GM23338 (cell line): ENCODE data around the gene ERAP2. TPM values are rescaled to one million over a fixed set of nuclear protein-coding genes. Genes with fewer than 3 reads are reported as not detected.

ENCODE experiments used
- ATAC-seq: fragments of 200-7000 bp; cut with Tn5 transposase; 3 replicates; pipeline ENCODE4 v1.9.1; 2020
- DNase-seq: peaks from one replicate; pipeline ENCODE4 v3.0.0-alpha.2; 2015; ENCODE audit warnings: low spot score
- H2AFZ ChIP-seq: fragments of 200-600 bp; sonication (generic); 2 replicates; pipeline ENCODE4 v1.8.0; 2016; ENCODE audit warnings: antibody characterized with exemption, mild to moderate bottlenecking, moderate library complexity
- H3F3A ChIP-seq: fragments of 200-600 bp; sonication (generic); replicated peaks from 2 replicates; pipeline ENCODE4 v1.8.0; 2017; ENCODE audit warnings: antibody characterized with exemption, mixed run types, low read depth
- H3K27ac ChIP-seq: fragments of 200-600 bp; sonication (generic); 2 replicates; pipeline ENCODE4 v1.6.1; 2016; ENCODE audit warnings: low read depth
- H3K27me3 ChIP-seq: fragments of 200-600 bp; sonication (generic); 2 replicates; pipeline ENCODE4 v1.8.0; 2016; ENCODE audit warnings: mild to moderate bottlenecking, mixed run types, moderate library complexity; ENCODE audit not compliant: insufficient read depth
- H3K36me3 ChIP-seq: fragments of 200-600 bp; sonication (generic); 2 replicates; pipeline ENCODE4 v1.8.0; 2016; ENCODE audit warnings: mild to moderate bottlenecking; ENCODE audit not compliant: insufficient read depth
- H3K4me1 ChIP-seq: fragments of 200-600 bp; sonication (generic); 2 replicates; pipeline ENCODE4 v1.8.0; 2016; ENCODE audit warnings: mild to moderate bottlenecking, moderate library complexity; ENCODE audit not compliant: insufficient read depth
- H3K4me2 ChIP-seq: fragments of 200-600 bp; sonication (generic); 2 replicates; pipeline ENCODE4 v1.7.1; 2017; ENCODE audit warnings: mixed run types
- H3K4me3 ChIP-seq: fragments of 200-600 bp; sonication (generic); 2 replicates; pipeline ENCODE4 v1.6.1; 2016; ENCODE audit warnings: mixed run types
- H3K79me2 ChIP-seq: fragments of 200-600 bp; sonication (generic); replicated peaks from 2 replicates; pipeline ENCODE4 v1.8.0; 2017; ENCODE audit warnings: mild to moderate bottlenecking; ENCODE audit not compliant: insufficient read depth
- H3K9me2 ChIP-seq: fragments of 200-600 bp; sonication (generic); 2 replicates; pipeline ENCODE4 v1.8.0; 2017; ENCODE audit not compliant: insufficient read depth
- H4K20me1 ChIP-seq: fragments of 200-600 bp; sonication (generic); replicated peaks from 2 replicates; pipeline ENCODE4 v1.8.0; 2017; ENCODE audit warnings: mild to moderate bottlenecking; ENCODE audit not compliant: insufficient read depth
- H3K27ac Mint-ChIP-seq: 2 replicates; pipeline ENCODE4 v1.8.0; 2020; ENCODE audit warnings: inconsistent platforms, mild to moderate bottlenecking, moderate library complexity, mixed read lengths
- H3K27me3 Mint-ChIP-seq: 3 replicates; pipeline ENCODE4 v1.8.0; 2022; ENCODE audit warnings: low read depth, mild to moderate bottlenecking, moderate library complexity, mixed read lengths, inconsistent platforms; ENCODE audit not compliant: insufficient read depth, poor library complexity
- H3K36me3 Mint-ChIP-seq: 3 replicates; pipeline ENCODE4 v1.8.0; 2021; ENCODE audit warnings: low read depth, mild to moderate bottlenecking, inconsistent platforms, moderate library complexity, mixed read lengths
- H3K4me1 Mint-ChIP-seq: 3 replicates; pipeline ENCODE4 v1.8.0; 2020; ENCODE audit warnings: mild to moderate bottlenecking, inconsistent platforms, mixed read lengths
- H3K4me3 Mint-ChIP-seq: 3 replicates; pipeline ENCODE4 v1.8.0; 2021; ENCODE audit warnings: moderate library complexity, mild to moderate bottlenecking, inconsistent platforms, mixed read lengths
- H3K9me3 Mint-ChIP-seq: 3 replicates; pipeline ENCODE4 v1.8.0; 2020; ENCODE audit warnings: moderate library complexity, mild to moderate bottlenecking, inconsistent platforms, mixed read lengths
- EZH2 ChIP-seq: fragments of 200-600 bp; sonication (generic); IDR thresholded peaks from one replicate; pipeline ENCODE4 v1.8.0; 2017; ENCODE audit warnings: antibody characterized with exemption, mild to moderate bottlenecking, low read depth; ENCODE audit not compliant: unreplicated experiment
- EZH2phosphoT487 ChIP-seq: fragments of 200-600 bp; sonication (generic); IDR thresholded peaks from one replicate; pipeline ENCODE4 v1.8.1; 2018; ENCODE audit warnings: antibody characterized with exemption; ENCODE audit not compliant: unreplicated experiment
- polyA plus RNA-seq: library from polyadenylated mRNA; unstranded; fragments of >200 nt; fragmentation: Nextera tagmentation; extraction: Ambion mirVana; gene quantifications from 2 replicates; pipeline ENCODE4 v1.2.1, GENCODE V29; 2016
- total RNA-seq: library from RNA; depleted of rRNA; stranded (reverse); fragments of >200 nt; shearing (Covaris generic); gene quantifications from 2 replicates; pipeline ENCODE4 v1.2.3, GENCODE V29; 2014
- TF ChIP-seq, protein P1 (sequence below): IDR thresholded peaks from 2 replicates; pipeline ENCODE4 v1.6.1; 2016; ENCODE audit warnings: antibody characterized with exemption
- TF ChIP-seq, protein P2 (sequence below): fragments of 250-450 bp; sonication (Bioruptor Pico); IDR thresholded peaks from 2 replicates; pipeline ENCODE4 v1.5.0; 2020; ENCODE audit warnings: mild to moderate bottlenecking, moderate library complexity

The ERAP2 gene
- total and polyA plus RNA-seq, 2 experiments from 2014 or later: 0.73 TPM; not detected in 1

DNA sequence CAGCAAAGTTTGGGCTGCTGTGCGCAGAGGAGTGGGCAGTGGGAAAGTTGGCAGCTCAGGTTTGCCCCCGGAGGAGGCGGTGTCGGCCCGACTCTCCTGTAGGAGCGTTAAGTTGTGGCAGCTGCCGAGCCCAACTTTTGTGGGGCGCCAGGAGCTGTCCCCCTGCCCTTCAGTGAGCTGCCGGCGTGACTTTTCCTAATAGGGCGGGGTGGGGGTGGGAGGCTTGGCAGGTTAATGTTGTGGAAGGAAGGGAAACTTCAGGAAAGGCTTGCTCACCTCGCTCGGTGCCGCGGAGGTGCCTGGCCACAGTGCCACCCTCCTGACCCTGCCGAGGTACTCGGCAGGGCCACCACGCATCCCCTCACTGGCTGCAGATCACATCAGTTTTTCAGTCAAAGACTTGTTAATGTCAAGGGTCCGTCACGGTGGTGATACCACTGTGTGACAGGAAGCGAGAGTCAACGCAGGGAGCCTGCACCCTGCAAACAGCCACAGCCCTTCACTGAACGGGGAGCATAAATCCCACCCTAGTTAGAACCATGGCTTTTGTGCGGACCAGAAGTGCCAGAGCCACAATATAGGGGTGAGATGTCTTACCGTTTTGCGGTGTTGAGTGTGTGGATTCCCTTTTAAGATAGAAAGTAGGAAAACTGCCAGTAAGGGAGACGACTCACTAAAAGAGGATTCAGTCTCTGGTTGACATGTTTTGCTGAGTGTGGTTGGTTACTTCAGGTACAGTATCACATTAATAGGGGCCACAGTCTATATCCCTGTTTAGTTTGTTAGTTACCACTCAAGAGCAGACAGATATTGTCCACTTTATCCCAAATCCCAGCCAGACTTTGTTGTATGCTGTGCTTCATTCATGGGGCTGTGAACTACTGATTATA, 60.4 kb downstream of the ERAP2 start:
- Histone ChIP-seq H3K9me2 (no peaks in the 10 kb centered on the region), H3K4me3 (peak overlapping the region; percentile 84), H3K79me2 (peaks cover 7% of the 10 kb centered on the region), H4K20me1 (no peaks in the 10 kb centered on the region), H3K27me3 (peaks cover 23% of the 10 kb centered on the region), H3K36me3 (no peaks in the 10 kb centered on the region), H3K4me2 (peak overlapping the region; percentile 94), H3K27ac (no peak overlapping the region), H2AFZ (peak overlapping the region; percentile 78), H3K4me1 (peaks cover 19% of the 10 kb centered on the region; the same call in 1 of the 2 replicates), H3F3A (peaks cover 6% of the 10 kb centered on the region)
- H3K9me3 Mint-ChIP-seq: no peaks in the 10 kb centered on the region
- no peaks in the 10 kb centered on the region; the same call in 2 of the 3 replicates for H3K36me3 Mint-ChIP-seq
- ATAC-seq (peak; percentile 16), DNase-seq (peak; percentile 53)
- H3K4me3 Mint-ChIP-seq: peak overlapping the region; percentile 88
- H3K27me3 Mint-ChIP-seq: peaks cover 19% of the 10 kb centered on the region
- H3K4me1 Mint-ChIP-seq: peaks cover 23% of the 10 kb centered on the region
- TF ChIP-seq EZH2 (no peak), EZH2phosphoT487 (no peak)
- TF ChIP-seq, protein P1, sequence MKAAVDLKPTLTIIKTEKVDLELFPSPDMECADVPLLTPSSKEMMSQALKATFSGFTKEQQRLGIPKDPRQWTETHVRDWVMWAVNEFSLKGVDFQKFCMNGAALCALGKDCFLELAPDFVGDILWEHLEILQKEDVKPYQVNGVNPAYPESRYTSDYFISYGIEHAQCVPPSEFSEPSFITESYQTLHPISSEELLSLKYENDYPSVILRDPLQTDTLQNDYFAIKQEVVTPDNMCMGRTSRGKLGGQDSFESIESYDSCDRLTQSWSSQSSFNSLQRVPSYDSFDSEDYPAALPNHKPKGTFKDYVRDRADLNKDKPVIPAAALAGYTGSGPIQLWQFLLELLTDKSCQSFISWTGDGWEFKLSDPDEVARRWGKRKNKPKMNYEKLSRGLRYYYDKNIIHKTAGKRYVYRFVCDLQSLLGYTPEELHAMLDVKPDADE: no peak
- TF ChIP-seq, protein P2, sequence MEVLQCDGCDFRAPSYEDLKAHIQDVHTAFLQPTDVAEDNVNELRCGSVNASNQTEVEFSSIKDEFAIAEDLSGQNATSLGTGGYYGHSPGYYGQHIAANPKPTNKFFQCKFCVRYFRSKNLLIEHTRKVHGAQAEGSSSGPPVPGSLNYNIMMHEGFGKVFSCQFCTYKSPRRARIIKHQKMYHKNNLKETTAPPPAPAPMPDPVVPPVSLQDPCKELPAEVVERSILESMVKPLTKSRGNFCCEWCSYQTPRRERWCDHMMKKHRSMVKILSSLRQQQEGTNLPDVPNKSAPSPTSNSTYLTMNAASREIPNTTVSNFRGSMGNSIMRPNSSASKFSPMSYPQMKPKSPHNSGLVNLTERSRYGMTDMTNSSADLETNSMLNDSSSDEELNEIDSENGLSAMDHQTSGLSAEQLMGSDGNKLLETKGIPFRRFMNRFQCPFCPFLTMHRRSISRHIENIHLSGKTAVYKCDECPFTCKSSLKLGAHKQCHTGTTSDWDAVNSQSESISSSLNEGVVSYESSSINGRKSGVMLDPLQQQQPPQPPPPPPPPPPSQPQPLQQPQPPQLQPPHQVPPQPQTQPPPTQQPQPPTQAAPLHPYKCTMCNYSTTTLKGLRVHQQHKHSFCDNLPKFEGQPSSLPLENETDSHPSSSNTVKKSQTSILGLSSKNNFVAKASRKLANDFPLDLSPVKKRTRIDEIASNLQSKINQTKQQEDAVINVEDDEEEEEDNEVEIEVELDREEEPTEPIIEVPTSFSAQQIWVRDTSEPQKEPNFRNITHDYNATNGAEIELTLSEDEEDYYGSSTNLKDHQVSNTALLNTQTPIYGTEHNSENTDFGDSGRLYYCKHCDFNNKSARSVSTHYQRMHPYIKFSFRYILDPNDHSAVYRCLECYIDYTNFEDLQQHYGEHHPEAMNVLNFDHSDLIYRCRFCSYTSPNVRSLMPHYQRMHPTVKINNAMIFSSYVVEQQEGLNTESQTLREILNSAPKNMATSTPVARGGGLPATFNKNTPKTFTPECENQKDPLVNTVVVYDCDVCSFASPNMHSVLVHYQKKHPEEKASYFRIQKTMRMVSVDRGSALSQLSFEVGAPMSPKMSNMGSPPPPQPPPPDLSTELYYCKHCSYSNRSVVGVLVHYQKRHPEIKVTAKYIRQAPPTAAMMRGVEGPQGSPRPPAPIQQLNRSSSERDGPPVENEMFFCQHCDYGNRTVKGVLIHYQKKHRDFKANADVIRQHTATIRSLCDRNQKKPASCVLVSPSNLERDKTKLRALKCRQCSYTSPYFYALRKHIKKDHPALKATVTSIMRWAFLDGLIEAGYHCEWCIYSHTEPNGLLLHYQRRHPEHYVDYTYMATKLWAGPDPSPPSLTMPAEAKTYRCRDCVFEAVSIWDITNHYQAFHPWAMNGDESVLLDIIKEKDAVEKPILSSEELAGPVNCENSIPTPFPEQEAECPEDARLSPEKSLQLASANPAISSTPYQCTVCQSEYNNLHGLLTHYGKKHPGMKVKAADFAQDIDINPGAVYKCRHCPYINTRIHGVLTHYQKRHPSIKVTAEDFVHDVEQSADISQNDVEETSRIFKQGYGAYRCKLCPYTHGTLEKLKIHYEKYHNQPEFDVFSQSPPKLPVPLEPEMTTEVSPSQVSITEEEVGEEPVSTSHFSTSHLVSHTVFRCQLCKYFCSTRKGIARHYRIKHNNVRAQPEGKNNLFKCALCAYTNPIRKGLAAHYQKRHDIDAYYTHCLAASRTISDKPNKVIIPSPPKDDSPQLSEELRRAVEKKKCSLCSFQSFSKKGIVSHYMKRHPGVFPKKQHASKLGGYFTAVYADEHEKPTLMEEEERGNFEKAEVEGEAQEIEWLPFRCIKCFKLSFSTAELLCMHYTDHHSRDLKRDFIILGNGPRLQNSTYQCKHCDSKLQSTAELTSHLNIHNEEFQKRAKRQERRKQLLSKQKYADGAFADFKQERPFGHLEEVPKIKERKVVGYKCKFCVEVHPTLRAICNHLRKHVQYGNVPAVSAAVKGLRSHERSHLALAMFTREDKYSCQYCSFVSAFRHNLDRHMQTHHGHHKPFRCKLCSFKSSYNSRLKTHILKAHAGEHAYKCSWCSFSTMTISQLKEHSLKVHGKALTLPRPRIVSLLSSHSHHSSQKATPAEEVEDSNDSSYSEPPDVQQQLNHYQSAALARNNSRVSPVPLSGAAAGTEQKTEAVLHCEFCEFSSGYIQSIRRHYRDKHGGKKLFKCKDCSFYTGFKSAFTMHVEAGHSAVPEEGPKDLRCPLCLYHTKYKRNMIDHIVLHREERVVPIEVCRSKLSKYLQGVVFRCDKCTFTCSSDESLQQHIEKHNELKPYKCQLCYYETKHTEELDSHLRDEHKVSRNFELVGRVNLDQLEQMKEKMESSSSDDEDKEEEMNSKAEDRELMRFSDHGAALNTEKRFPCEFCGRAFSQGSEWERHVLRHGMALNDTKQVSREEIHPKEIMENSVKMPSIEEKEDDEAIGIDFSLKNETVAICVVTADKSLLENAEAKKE (CRISPR knock-in tag): no peak
- H3K27ac Mint-ChIP-seq: no peak overlapping the region
